Panc1 (cell line): ENCODE results near the gene TFCP2L1. TPM values are rescaled to one million over a fixed set of nuclear protein-coding genes. Genes with fewer than 3 reads are reported as not detected.

Experiments used
- ATAC-seq: fragments of 200-7000 bp; cut with Tn5 transposase; 2 replicates; pipeline ENCODE4 v1.9.1; 2020; ENCODE audit warnings: mild to moderate bottlenecking, moderate library complexity
- BruUV-seq: library from RNA; stranded (reverse); fragments of 400-500 nt; replicated peaks from 2 replicates; lab custom pipeline; 2021; lab: Mats Ljungman, UMichigan
- CTCF ChIA-PET: fragments of 300-600 bp; sonication (Branson Sonifier 250); formaldehyde crosslinking; loops from one replicate; lab custom pipeline; 2022; ENCODE audit warnings: antibody characterized with exemption; lab: Charles Lee
- POLR2A ChIA-PET: fragments of 300-600 bp; sonication (Branson Sonifier 250); formaldehyde crosslinking; loops from one replicate; lab custom pipeline; 2022; ENCODE audit warnings: antibody characterized with exemption; lab: Charles Lee
- DNase-seq: peaks from one replicate; pipeline ENCODE4 v3.0.0-alpha.2; 2010; ENCODE audit warnings: low read depth, low spot score
- H3K27ac ChIP-seq: 2 replicates; pipeline ENCODE4 v1.5.1; 2011; ENCODE audit warnings: mild to moderate bottlenecking, low read length, inconsistent platforms
- H3K27me3 ChIP-seq: fragments of 200-500 bp; sonication (Bioruptor generic); 2 replicates; pipeline ENCODE4 v1.6.0; 2014; ENCODE audit warnings: low read length, inconsistent platforms; ENCODE audit not compliant: control insufficient read depth, insufficient read depth
- H3K36me3 ChIP-seq: fragments of 200-500 bp; sonication (Bioruptor generic); 2 replicates; pipeline ENCODE4 v1.5.1; 2014; ENCODE audit warnings: inconsistent platforms, mild to moderate bottlenecking, low read length, moderate library complexity; ENCODE audit not compliant: control insufficient read depth, insufficient read depth
- H3K4me1 ChIP-seq: 2 replicates; pipeline ENCODE4 v1.5.1; 2011; ENCODE audit warnings: inconsistent platforms, mild to moderate bottlenecking, low read length, moderate library complexity; ENCODE audit not compliant: control insufficient read depth, insufficient read depth
- H3K4me3 ChIP-seq, 2 experiments: 2 replicates each; pipeline ENCODE4 v1.5.1; 2011 to 2012; ENCODE audit warnings: low read depth in 2 of 2, low read length in 2 of 2, mild to moderate bottlenecking in 2 of 2, inconsistent platforms in 1 of 2, moderate library complexity in 1 of 2
- H3K9me3 ChIP-seq: fragments of 200-500 bp; sonication (Bioruptor generic); 2 replicates; pipeline ENCODE4 v1.5.1; 2014; ENCODE audit warnings: low read depth, mild to moderate bottlenecking, inconsistent platforms, low read length, moderate library complexity; ENCODE audit not compliant: control insufficient read depth, insufficient read depth
- POLR2AphosphoS5 ChIP-seq: IDR thresholded peaks from 2 replicates; pipeline ENCODE4 v1.6.1; 2012; ENCODE audit warnings: mild to moderate bottlenecking, low read depth, low read length, moderate library complexity
- SIN3A ChIP-seq: IDR thresholded peaks from 2 replicates; pipeline ENCODE4 v1.6.1; 2012; ENCODE audit warnings: low read depth, mild to moderate bottlenecking, low read length, moderate library complexity, borderline replicate concordance; ENCODE audit not compliant: insufficient read depth
- TCF7L2 ChIP-seq: IDR thresholded peaks from 2 replicates; pipeline ENCODE4 v1.6.1; 2011; ENCODE audit warnings: mild to moderate bottlenecking, low read depth, low read length, inconsistent platforms
- in situ Hi-C: cut with HindIII; loops from 2 replicates; pipeline ENCODE4 v1.10.0; 2016; ENCODE audit warnings: low sequenced_read_pairs, low pct_unique_long_range_greater_than_20kb
- intact Hi-C: fragments of 100-400 bp; cut with micrococcal nuclease; formaldehyde crosslinking; loops from one replicate; pipeline ENCODE4 v1.10.0; 2022; ENCODE audit not compliant: unreplicated experiment
- total RNA-seq: library from RNA; stranded (reverse); gene quantifications from one replicate; pipeline ENCODE4 v1.2.1, GENCODE V29; 2021; ENCODE audit not compliant: unreplicated experiment
- TF ChIP-seq, protein P1 (sequence below), 2 experiments: IDR thresholded peaks; 2 replicates each; pipeline ENCODE4 v1.6.1; 2011 to 2012; ENCODE audit warnings: low read depth in 2 of 2, control low read depth in 1 of 2, low read length in 1 of 2, mild to moderate bottlenecking in 1 of 2, moderate library complexity in 1 of 2; ENCODE audit not compliant: insufficient read depth in 1 of 2
- TF ChIP-seq, protein P2 (sequence below): fragments of 450-650 bp; IDR thresholded peaks from 2 replicates; pipeline ENCODE4 v1.5.1; 2017; ENCODE audit warnings: mild to moderate bottlenecking

Gene TFCP2L1
- total RNA-seq, 1 experiment from 2014 or later: 4.9 TPM

DNA sequence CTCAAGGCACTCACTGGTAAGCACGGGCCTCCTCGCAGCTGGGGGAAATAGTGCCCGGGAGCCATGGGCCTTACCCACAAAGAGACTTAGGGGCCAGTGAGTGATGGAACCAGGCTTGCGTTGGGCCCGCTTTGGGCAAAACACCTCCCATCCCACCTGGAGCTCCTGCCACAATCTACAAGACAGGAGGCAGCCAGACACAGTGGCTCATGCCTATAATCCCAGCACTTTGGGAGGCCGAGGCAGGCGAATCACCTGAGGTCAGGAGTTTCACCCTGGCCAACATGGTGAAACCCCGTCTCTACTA, 88.2 kb downstream of the TFCP2L1 start:
- H3K27me3 ChIP-seq: no peaks in the 10 kb centered on the region
- POLR2A ChIA-PET: no interaction called here

DNA sequence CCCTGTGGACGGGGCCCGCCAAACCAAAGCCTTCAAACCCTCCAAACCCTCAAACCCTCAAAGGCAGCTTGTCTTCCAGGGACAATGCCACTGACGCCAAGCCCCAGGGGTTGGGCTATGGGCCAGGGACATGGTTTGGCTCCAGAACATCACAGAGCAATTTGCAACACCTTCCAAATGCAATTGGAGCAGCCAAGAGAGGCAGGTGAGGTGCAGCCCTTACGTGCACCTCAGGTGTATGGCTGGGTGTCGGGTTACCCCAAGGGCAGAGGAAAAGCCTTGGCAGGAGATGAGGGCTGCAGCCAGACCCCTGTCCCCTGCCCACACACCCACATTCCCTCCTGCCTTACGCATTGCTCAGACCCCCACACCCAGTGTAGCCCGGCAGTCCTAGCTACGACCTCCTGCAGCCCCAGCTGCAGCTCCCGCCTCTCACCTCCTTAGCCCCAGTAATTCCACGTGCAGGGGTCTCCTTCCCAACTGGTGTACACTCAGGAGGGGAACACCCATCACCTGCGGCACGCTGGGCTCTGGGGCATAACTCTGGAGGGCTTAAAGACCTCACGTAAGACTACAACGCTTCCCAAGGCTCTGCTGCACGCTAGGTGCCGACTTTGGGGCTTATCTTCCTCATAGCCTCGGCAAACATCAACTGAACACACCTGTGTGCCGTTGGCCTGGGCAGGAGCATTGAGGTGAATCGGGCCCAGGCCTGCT, 88.7 kb downstream of the TFCP2L1 start:
- H3K4me1 ChIP-seq: no peaks in the 10 kb centered on the region; the same call in 1 of the 2 replicates
- H3K4me3 ChIP-seq: no peak overlapping the region
- no peak for TF ChIP-seq TCF7L2
- TF ChIP-seq, protein P1, sequence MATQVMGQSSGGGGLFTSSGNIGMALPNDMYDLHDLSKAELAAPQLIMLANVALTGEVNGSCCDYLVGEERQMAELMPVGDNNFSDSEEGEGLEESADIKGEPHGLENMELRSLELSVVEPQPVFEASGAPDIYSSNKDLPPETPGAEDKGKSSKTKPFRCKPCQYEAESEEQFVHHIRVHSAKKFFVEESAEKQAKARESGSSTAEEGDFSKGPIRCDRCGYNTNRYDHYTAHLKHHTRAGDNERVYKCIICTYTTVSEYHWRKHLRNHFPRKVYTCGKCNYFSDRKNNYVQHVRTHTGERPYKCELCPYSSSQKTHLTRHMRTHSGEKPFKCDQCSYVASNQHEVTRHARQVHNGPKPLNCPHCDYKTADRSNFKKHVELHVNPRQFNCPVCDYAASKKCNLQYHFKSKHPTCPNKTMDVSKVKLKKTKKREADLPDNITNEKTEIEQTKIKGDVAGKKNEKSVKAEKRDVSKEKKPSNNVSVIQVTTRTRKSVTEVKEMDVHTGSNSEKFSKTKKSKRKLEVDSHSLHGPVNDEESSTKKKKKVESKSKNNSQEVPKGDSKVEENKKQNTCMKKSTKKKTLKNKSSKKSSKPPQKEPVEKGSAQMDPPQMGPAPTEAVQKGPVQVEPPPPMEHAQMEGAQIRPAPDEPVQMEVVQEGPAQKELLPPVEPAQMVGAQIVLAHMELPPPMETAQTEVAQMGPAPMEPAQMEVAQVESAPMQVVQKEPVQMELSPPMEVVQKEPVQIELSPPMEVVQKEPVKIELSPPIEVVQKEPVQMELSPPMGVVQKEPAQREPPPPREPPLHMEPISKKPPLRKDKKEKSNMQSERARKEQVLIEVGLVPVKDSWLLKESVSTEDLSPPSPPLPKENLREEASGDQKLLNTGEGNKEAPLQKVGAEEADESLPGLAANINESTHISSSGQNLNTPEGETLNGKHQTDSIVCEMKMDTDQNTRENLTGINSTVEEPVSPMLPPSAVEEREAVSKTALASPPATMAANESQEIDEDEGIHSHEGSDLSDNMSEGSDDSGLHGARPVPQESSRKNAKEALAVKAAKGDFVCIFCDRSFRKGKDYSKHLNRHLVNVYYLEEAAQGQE (IDR thresholded peaks at IDR 0.05; ENCODE audit: insufficient read depth in 1 of 2, low read depth in 2 of 2, low read length in 1 of 2): no peak
- TF ChIP-seq, protein P2, sequence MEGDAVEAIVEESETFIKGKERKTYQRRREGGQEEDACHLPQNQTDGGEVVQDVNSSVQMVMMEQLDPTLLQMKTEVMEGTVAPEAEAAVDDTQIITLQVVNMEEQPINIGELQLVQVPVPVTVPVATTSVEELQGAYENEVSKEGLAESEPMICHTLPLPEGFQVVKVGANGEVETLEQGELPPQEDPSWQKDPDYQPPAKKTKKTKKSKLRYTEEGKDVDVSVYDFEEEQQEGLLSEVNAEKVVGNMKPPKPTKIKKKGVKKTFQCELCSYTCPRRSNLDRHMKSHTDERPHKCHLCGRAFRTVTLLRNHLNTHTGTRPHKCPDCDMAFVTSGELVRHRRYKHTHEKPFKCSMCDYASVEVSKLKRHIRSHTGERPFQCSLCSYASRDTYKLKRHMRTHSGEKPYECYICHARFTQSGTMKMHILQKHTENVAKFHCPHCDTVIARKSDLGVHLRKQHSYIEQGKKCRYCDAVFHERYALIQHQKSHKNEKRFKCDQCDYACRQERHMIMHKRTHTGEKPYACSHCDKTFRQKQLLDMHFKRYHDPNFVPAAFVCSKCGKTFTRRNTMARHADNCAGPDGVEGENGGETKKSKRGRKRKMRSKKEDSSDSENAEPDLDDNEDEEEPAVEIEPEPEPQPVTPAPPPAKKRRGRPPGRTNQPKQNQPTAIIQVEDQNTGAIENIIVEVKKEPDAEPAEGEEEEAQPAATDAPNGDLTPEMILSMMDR: no peak
- no peak for TF ChIP-seq SIN3A
- TF ChIP-seq POLR2AphosphoS5: no peak
- no peak for ATAC-seq
- no peaks in the 10 kb centered on the region for H3K36me3 ChIP-seq
- no peak overlapping the region for H3K27ac ChIP-seq
- H3K9me3 ChIP-seq: no peaks in the 10 kb centered on the region
- H3K27me3 ChIP-seq: no peaks in the 10 kb centered on the region
- in situ Hi-C loops: no loop called here
- no TSS peak for BruUV-seq
- ChIA-PET POLR2A (no interaction called here), CTCF (no interaction called here)
- DNase-seq: no peak
- intact Hi-C loops: no loop called here

More for the DNA sequence above, 88.2 kb downstream of the TFCP2L1 start:
- TF ChIP-seq POLR2AphosphoS5: no peak
- no peak for TF ChIP-seq SIN3A
- TF ChIP-seq, protein P1 (IDR thresholded peaks at IDR 0.05; ENCODE audit: insufficient read depth in 1 of 2, low read depth in 2 of 2, low read length in 1 of 2): no peak
- no peak for TF ChIP-seq TCF7L2
- TF ChIP-seq, protein P2: no peak
- intact Hi-C loops (no loop called here), in situ Hi-C loops (no loop called here)
- no TSS peak for BruUV-seq
- Histone ChIP-seq H3K4me1 (no peaks in the 10 kb centered on the region; the same call in 1 of the 2 replicates), H3K27ac (no peak overlapping the region), H3K9me3 (no peaks in the 10 kb centered on the region), H3K4me3 (no peak overlapping the region), H3K36me3 (no peaks in the 10 kb centered on the region)
- CTCF ChIA-PET: no interaction called here
- DNase-seq (no peak), ATAC-seq (no peak)
